ENCODE data around the gene OLFML2B.

OLFML2B gene

DNA sequence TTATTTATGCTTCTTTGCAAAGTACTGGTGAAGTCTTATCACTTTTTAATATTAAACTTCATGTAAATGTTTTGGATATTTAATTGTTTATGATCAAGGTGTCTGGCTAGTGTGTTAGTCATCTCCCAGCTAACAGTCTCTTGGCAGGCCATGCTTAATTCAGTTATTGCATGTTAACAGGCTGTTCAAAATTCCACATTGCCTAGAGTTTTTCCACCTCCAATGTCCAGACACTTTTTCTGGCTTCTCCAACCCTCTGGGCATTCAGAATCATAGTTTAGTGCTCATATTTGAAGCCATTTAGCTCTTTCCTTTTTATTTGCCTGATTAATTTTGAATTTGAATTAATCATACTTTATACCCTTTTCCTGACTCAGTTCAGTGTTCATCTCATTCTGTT lies 69.2 kb downstream of the OLFML2B start:
- no peaks in the 10 kb centered on the region for H3K36me3 ChIP-seq
- peaks cover 4% of the 10 kb centered on the region for H3K4me1 ChIP-seq
- DNase-seq, result no peak
- no peak overlapping the region for H3K4me3 ChIP-seq (ENCODE audit: low read depth, low read length)
- H3K9me3 ChIP-seq, result no peaks in the 10 kb centered on the region
- no peaks in the 10 kb centered on the region for H3K27me3 ChIP-seq
- TF ChIP-seq, protein P1, sequence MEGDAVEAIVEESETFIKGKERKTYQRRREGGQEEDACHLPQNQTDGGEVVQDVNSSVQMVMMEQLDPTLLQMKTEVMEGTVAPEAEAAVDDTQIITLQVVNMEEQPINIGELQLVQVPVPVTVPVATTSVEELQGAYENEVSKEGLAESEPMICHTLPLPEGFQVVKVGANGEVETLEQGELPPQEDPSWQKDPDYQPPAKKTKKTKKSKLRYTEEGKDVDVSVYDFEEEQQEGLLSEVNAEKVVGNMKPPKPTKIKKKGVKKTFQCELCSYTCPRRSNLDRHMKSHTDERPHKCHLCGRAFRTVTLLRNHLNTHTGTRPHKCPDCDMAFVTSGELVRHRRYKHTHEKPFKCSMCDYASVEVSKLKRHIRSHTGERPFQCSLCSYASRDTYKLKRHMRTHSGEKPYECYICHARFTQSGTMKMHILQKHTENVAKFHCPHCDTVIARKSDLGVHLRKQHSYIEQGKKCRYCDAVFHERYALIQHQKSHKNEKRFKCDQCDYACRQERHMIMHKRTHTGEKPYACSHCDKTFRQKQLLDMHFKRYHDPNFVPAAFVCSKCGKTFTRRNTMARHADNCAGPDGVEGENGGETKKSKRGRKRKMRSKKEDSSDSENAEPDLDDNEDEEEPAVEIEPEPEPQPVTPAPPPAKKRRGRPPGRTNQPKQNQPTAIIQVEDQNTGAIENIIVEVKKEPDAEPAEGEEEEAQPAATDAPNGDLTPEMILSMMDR (IDR thresholded peaks at IDR 0.05; ENCODE audit: low read depth, low read length), result no peak

DNA sequence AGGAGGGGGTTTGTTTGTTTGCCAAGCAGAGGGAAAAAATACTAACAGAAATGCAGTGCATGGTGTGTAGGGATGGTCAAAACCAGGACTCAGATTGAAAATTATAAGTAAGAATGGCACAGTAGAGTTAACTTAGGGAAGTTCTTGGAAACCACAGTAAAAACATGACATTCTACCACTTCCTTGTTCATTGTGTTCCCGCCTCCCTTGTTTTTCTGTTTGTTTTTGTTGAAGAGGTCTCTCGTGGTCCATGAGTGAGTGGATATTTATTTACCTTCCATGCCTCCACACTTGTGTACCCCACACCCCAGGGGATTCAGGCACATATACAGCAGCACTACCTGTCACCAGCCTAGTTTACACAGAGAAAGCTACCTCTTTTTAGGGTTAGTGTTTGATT lies 69.6 kb downstream of the OLFML2B start:
- no peaks in the 10 kb centered on the region for H3K9me3 ChIP-seq
- H3K36me3 ChIP-seq, result no peaks in the 10 kb centered on the region
- TF ChIP-seq, protein P1 (IDR thresholded peaks at IDR 0.05; ENCODE audit: low read depth, low read length), result no peak
- DNase-seq, result no peak
- H3K4me3 ChIP-seq (ENCODE audit: low read depth, low read length), result no peak overlapping the region
- peaks cover 4% of the 10 kb centered on the region for H3K4me1 ChIP-seq
- H3K27me3 ChIP-seq, result no peaks in the 10 kb centered on the region

DNA sequence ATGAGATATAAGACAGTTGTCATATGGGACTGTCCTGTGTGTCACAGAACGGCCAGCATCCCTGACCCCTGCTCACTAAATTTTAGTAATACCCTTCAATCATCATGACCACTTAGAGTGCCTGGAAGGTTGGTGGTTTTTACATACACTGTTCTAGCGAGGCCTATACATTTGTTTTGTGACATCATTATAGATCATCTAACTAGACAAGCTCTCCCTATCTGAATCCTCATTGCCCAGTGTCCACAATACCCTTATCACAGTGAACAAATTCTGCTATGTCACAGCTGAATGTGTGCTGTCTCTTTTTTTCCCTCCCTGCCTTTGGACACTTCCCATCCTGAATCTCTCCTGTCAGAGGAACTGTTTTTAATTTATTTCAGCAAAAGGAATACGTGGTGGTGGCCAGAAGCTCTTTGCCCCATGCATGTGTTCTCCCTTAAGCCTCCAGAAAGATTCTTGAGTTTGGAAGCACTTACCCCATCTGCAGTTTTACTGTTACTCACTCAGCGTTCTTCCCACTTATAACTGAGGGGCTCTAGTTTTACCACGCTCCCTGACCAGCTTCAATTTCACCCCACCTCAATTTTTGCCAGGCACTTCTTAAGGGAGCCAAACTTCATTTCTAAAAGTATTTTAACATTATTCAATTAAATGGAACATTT lies 70.3 kb downstream of the OLFML2B start:
- Histone ChIP-seq H3K4me1 (peaks cover 4% of the 10 kb centered on the region), H3K27me3 (no peaks in the 10 kb centered on the region), H3K9me3 (no peaks in the 10 kb centered on the region), H3K36me3 (no peaks in the 10 kb centered on the region), H3K4me3 (ENCODE audit: low read depth, low read length) (no peak overlapping the region)
- TF ChIP-seq, protein P1 (IDR thresholded peaks at IDR 0.05; ENCODE audit: low read depth, low read length), result no peak
- DNase-seq, result no peak

DNA sequence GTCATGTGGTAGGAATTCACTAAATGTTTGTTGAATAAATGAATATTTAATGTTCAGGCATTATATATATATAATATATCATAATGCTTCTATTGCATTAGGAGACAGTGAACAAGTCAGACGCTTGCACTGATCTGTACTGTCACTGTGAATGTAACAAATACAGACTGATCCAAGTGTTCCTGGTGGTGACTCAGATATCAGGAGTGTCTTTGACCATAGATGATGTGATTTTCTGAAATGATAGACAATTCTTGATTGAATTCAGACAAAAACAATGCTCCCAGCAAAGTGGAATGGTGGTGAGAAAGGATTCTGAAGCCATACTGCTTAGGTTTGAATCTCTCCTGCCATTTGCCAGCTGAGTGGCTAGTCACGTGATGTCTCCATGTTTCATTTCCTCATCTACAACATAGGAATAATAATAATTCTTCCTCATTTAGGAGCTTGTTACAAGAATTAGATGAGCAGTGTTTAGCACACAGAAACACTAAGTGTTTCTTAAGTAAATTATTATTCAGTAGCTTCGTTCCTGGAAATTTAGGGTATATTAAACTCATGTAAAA lies 71.0 kb downstream of the OLFML2B start:
- Histone ChIP-seq H3K36me3 (no peaks in the 10 kb centered on the region), H3K4me3 (ENCODE audit: low read depth, low read length) (no peak overlapping the region), H3K4me1 (peaks cover 4% of the 10 kb centered on the region), H3K27me3 (no peaks in the 10 kb centered on the region), H3K9me3 (no peaks in the 10 kb centered on the region)
- DNase-seq, result no peak
- TF ChIP-seq, protein P1 (IDR thresholded peaks at IDR 0.05; ENCODE audit: low read depth, low read length), result no peak

DNA sequence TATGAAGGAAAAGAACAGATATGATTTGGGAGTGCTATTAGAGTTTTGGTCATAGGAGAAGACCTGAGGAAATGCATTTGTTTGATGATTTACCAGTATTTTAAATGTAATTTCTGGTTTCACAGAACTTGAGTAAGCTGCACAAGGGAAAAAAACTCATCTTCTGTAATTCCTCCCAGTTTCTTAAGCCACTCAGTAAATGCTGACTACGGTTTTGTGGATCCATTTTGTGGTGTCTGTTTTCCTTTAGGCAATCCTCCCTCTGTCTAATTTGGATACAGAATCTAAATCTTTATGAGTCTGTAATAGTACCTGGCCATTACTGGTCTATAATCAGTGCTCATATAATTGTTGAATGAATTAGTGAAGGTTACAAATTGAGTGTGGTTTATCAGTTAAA lies 72.0 kb downstream of the OLFML2B start:
- H3K4me3 ChIP-seq (ENCODE audit: low read depth, low read length), result no peak overlapping the region
- no peak for DNase-seq
- TF ChIP-seq, protein P1 (IDR thresholded peaks at IDR 0.05; ENCODE audit: low read depth, low read length), result no peak

DNA sequence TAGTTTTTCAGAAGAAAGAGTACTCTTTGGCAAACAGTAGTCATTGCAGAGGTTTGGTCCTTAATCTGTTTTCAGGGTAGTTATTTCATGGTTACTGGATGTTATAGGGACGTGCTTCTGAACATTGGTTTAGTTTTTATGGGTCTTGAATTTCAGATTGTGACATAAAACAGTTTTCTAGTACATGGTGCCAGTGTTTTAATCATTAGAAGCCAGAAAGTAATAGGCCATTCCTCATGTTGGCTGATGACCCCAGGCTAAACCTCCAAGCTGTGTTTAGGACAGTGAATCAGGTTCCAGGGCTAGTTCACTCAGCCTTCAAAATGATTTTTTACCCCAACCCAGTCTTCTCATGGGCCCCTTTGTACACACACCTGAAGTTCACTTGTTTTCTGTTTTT lies 73.3 kb downstream of the OLFML2B start:
- Histone ChIP-seq H3K4me3 (ENCODE audit: low read depth, low read length) (no peak overlapping the region), H3K27me3 (no peaks in the 10 kb centered on the region), H3K9me3 (no peaks in the 10 kb centered on the region), H3K36me3 (no peaks in the 10 kb centered on the region), H3K4me1 (no peaks in the 10 kb centered on the region; the same call in 1 of the 2 replicates)
- TF ChIP-seq, protein P1 (IDR thresholded peaks at IDR 0.05; ENCODE audit: low read depth, low read length), result no peak
- no peak for DNase-seq

More for the DNA sequence above, 72.0 kb downstream of the OLFML2B start:
- Histone ChIP-seq H3K27me3 (no peaks in the 10 kb centered on the region), H3K4me1 (peaks cover 4% of the 10 kb centered on the region), H3K36me3 (no peaks in the 10 kb centered on the region), H3K9me3 (no peaks in the 10 kb centered on the region)
